ENCODE data around the gene TXNDC12.

DNA sequence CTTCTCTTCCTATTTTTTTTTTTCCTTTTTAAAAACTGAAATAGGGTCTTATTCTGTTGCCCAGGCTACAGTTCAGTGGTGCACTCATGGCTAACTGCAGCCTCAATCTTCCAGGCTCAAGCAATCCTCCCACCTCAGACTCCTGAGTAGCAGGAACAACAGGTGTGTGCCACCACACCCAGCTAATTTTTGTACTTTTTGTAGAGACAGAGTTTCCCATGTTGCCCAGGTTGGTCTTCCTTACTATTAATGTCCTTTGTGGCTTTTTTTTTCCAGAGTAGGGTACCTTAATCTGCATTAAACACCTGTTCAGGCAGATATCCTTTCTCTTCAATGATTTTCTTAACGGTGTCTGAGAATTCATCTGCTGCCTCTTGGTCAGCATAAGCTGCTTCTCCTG, 17.1 kb downstream of the TXNDC12 start:
- TF ChIP-seq POLR2AphosphoS5 (IDR thresholded peaks at IDR 0.05) (no peak), EP300 (IDR thresholded peaks at IDR 0.05) (no peak)
- TF ChIP-seq, protein P1, sequence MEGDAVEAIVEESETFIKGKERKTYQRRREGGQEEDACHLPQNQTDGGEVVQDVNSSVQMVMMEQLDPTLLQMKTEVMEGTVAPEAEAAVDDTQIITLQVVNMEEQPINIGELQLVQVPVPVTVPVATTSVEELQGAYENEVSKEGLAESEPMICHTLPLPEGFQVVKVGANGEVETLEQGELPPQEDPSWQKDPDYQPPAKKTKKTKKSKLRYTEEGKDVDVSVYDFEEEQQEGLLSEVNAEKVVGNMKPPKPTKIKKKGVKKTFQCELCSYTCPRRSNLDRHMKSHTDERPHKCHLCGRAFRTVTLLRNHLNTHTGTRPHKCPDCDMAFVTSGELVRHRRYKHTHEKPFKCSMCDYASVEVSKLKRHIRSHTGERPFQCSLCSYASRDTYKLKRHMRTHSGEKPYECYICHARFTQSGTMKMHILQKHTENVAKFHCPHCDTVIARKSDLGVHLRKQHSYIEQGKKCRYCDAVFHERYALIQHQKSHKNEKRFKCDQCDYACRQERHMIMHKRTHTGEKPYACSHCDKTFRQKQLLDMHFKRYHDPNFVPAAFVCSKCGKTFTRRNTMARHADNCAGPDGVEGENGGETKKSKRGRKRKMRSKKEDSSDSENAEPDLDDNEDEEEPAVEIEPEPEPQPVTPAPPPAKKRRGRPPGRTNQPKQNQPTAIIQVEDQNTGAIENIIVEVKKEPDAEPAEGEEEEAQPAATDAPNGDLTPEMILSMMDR (IDR thresholded peaks at IDR 0.05) = no peak
